Activated naive CD8-positive, alpha-beta T cell treated with anti-CD3 and anti-CD28 coated beads, Interleukin-2, amount 50 U/mL, for 24 hours (primary cell): ENCODE measurements around the gene SLC66A2.

Experiments used
- ATAC-seq: fragments of 150-1000 bp; cut with Tn5 transposase; one replicate; pipeline ENCODE4 v1.10.0; 2021
- DNase-seq: peaks from one replicate; pipeline ENCODE4 v3.0.0; 2021
- H3K27ac Mint-ChIP-seq: one replicate; pipeline ENCODE4 v1.8.0; 2021; ENCODE audit warnings: mild to moderate bottlenecking, mixed read lengths
- H3K27me3 Mint-ChIP-seq: one replicate; pipeline ENCODE4 v1.8.0; 2021; ENCODE audit warnings: mixed read lengths
- H3K36me3 Mint-ChIP-seq: one replicate; pipeline ENCODE4 v1.8.0; 2021; ENCODE audit warnings: low read depth, mixed read lengths
- H3K4me1 Mint-ChIP-seq: one replicate; pipeline ENCODE4 v1.8.0; 2021; ENCODE audit warnings: mixed read lengths
- H3K4me3 Mint-ChIP-seq: one replicate; pipeline ENCODE4 v1.8.0; 2021; ENCODE audit warnings: mild to moderate bottlenecking, moderate library complexity, mixed read lengths
- H3K9me3 Mint-ChIP-seq: one replicate; pipeline ENCODE4 v1.8.0; 2021; ENCODE audit warnings: mixed read lengths

Gene SLC66A2

DNA sequence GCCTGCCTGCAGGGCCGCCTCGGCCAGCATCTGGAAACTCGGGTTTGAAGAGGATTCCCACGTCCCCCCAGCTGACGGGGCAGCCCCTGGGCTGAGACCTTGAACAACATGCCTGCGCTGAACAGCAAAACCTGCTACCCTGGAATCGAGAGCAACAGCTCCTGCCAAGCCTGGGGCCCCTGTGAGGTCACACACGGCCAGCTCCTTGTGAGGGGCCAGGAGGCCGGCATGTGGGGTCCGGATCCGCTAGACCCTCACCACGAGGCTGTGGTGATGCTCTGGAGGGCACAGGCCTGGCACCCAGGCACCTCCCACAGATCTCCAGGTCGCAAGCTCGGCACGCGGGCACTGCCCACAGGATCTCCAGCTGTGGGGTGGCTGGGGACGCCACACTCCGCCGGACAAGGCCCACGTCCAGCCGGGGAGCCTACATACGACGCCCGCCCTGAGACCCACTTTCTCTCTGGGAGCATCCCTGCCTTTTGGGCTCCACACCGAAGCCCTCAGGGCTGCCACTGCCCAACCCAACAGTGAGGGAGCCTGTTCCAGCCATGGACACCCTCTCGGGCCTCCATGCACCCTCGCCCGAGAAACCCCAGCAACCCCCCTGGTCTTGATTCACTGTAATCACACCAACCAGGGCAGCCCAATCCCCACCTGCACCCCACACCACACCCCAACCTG is 34.1 kb downstream of the SLC66A2 start:
- H3K4me3 Mint-ChIP-seq = no peak overlapping the region
- DNase-seq (no peak), ATAC-seq (no peak)
- H3K27ac Mint-ChIP-seq = no peak overlapping the region
- peaks cover 23% of the 10 kb centered on the region for H3K36me3 Mint-ChIP-seq
- H3K4me1 Mint-ChIP-seq = peaks cover 24% of the 10 kb centered on the region
- no peaks in the 10 kb centered on the region for H3K27me3 Mint-ChIP-seq
- H3K9me3 Mint-ChIP-seq = no peaks in the 10 kb centered on the region

DNA sequence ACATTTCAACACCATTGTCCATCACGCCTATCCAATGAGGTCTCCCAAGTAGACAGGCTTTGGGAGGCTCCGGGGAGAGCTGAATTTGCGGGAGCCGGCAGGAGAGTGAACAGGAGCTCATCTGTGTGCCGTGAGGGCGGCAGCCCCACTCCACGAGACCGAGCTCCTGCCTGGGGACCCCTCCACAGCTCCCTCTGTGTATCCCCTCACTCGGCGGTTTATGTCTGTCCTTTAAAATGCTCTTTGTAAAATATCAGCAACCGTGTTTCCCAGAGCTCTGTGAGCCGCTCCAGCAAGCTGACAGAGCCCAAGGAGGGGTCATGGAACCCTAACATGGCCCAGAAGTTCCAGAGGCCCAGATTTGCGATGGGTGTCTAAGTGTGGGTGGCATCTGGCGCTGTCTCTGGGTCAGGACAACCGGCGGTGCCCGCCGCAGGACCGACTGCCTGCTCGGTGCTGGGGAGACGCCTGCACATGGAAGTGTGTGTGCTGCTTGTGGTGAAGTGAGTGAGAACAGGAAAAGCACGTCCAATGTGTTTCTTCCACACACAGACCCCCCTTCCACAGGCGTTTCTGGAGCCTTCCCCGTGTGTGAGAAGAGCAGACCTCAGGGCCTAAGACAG is 34.8 kb downstream of the SLC66A2 start:
- Mint-ChIP-seq H3K27ac (no peak overlapping the region), H3K36me3 (peaks cover 23% of the 10 kb centered on the region)

DNA sequence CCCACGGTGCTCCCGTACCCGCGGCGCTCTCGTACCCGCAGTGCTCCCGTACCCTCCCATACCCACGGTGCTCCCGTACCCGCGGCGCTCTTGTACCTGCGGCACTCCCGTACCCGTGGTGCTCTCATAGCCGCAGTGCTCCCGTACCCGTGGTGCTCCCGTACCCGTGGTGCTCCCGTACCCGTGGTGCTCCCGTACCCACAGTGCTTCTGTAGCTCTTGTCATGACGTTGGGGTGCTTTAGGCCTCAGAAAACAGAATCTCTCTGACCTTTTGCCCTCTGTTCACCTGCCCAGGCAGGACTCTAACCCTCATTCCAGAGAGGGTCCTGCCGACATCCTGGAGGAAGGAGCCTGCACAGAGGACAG is 35.3 kb downstream of the SLC66A2 start:
- no peak for ATAC-seq
- no peaks in the 10 kb centered on the region for H3K9me3 Mint-ChIP-seq
- no peaks in the 10 kb centered on the region for H3K27me3 Mint-ChIP-seq
- H3K4me3 Mint-ChIP-seq = no peak overlapping the region
- no peak overlapping the region for H3K27ac Mint-ChIP-seq
- no peak for DNase-seq
- peaks cover 23% of the 10 kb centered on the region for H3K36me3 Mint-ChIP-seq
- peaks cover 28% of the 10 kb centered on the region for H3K4me1 Mint-ChIP-seq

More for the DNA sequence above, 34.8 kb downstream of the SLC66A2 start:
- Mint-ChIP-seq H3K27me3 (no peaks in the 10 kb centered on the region), H3K4me3 (no peak overlapping the region), H3K9me3 (no peaks in the 10 kb centered on the region), H3K4me1 (peaks cover 28% of the 10 kb centered on the region)
- no peak for DNase-seq
- ATAC-seq = no peak

DNA sequence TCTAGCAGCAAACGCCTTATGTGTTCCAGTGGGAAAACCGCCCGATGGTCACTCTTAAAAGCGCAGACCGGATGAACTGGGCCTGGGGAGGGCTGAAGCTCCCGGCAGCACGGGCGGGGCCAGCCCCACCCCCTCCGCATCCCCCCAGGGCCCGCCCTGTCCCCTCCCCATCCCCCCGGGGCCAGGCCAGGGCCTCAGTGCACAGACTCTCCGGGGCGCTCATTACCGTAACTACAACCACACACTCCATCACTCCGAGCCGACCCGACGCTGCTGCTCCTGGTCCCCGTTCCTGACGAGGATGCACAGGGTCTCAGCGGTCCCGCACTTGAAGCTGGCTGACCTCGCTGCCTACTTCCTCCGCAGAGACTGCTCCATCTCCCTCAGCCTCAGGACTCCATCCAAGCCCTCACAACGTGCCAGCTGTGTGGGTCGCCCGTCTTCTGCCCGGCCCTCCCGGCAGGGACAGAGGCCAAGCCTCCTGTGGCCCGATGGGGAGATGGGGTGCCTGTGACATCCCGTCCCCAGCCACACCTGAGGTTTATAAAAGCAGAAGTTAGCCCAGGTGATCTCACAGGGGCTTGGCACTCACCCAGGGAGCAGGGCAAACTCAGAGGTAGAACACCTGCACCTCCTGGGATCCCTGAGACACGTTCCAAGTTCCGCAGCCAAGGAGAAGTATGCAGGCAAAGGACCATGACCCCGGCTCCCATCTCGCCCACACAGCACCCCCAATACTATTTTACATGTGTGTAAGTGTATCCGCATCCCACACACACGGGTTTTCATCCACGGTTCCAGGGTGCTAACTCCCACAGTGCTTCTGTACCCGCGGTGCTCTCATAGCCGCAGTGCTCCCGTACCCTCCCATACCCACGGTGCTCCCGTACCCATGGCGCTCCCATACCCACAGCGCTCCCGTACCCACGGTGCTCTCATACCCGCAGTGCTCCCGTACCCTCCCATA is 36.0 kb downstream of the SLC66A2 start:
- Mint-ChIP-seq H3K36me3 (peaks cover 23% of the 10 kb centered on the region), H3K4me1 (peaks cover 28% of the 10 kb centered on the region), H3K4me3 (no peak overlapping the region), H3K27ac (no peak overlapping the region), H3K27me3 (no peaks in the 10 kb centered on the region), H3K9me3 (no peaks in the 10 kb centered on the region)
- ATAC-seq = no peak
- DNase-seq = no peak

DNA sequence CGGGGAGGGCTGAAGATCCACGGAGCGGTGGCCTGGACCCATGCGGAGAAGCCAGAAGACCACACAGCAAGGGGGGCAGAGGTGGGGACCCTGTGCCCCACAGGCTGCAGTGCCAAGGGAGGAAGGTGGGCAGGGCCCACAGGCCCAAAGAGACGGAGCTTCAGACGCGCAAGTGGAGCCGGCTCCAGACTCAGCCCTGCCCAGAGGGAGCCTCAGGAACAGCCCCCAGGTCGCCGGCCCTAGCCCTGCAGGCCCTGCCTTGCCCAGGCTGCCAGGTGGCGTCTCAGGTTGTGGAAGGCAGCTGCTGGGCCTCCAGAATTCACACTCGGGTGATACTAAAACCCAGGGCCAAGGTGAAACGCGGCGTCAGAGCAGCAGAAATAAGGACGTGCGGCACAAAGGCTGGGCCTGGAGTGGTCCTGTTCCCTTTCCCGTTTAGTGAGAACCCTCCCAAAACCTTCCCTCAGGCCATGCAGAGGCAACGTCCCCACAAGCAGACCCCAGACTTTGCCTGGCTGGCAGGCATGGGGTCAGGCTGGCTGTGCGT is 36.8 kb downstream of the SLC66A2 start:
- Mint-ChIP-seq H3K9me3 (no peaks in the 10 kb centered on the region), H3K27ac (peak overlapping the region; percentile 70), H3K36me3 (peaks cover 24% of the 10 kb centered on the region), H3K27me3 (no peaks in the 10 kb centered on the region), H3K4me3 (no peak overlapping the region), H3K4me1 (peaks cover 30% of the 10 kb centered on the region)
- ATAC-seq = no peak
- DNase-seq = no peak

DNA sequence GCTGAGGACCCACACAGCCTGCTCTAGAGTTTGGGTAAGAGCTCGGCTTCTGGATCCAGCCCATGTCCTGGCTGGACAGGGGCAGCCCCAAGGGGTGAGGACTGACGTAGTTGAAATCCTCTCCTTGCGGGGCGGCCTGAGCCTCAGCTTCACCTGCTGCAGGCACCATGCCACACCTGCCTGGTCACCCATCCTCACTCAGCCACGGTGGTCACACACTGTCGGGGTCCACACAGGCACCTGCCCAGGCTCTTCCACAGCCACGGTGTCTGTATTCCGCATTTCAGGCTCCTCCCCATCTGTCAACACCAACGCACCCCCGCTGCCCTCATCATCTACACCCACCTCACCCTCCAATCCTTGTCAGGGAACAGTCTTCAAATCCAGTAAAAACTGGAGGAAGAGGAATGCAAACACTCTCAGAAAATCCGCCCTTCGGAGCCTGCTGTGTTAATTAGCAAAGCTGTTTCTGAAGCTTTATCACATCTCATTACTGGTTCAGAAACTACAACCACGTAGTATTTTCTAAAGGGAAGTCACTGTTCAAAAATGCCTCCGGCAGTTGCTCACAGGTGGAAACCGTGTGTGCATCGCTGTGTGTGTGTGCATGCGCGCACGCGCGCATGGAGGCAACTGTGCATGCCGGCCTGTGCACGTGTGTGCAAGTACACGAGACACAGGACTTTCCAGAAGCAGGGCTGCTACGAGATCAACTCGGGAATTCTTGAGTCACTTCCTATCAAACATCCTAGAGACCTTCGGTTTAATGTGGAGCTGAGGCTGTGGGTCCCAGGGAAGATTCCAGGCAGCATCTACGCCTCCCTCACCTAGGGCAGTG is 38.2 kb downstream of the SLC66A2 start:
- Mint-ChIP-seq H3K9me3 (no peaks in the 10 kb centered on the region), H3K36me3 (peaks cover 28% of the 10 kb centered on the region), H3K4me3 (no peak overlapping the region), H3K27ac (peak overlapping the region; percentile 6), H3K27me3 (no peaks in the 10 kb centered on the region), H3K4me1 (peaks cover 30% of the 10 kb centered on the region)
- DNase-seq = no peak
- ATAC-seq = peak; percentile 9

DNA sequence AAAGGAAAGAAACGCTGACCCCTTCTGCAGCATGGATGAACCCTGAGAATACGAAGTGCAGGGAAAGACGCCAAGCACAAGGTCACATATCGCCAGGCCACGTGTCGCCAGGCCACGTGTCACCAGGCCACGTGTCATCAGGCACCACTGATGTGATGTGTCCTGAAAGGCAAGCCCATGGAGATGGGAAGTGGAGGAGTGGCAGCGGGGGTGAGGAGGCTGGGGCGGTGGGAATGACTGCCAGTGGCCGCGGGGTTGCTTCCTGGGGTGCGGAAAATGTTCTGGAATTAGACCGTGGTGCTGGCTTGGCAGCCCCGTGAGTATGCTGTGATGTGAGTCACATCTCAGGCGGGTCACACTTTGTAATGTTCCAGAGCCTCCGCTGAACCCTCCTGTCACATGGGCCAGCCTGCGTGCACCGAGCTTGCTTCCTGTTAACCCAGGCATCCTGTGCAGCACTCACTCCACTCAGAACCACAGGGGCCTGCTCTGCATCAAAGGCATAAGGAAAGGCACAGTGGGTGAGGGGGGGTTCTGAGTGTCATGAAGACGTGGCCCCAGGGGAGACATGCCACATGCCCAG is 39.0 kb downstream of the SLC66A2 start:
- H3K27me3 Mint-ChIP-seq = no peaks in the 10 kb centered on the region
- no peak overlapping the region for H3K4me3 Mint-ChIP-seq
- peaks cover 30% of the 10 kb centered on the region for H3K36me3 Mint-ChIP-seq
- H3K9me3 Mint-ChIP-seq = no peaks in the 10 kb centered on the region
- DNase-seq = peak; percentile 47
- no peak overlapping the region for H3K27ac Mint-ChIP-seq
- H3K4me1 Mint-ChIP-seq = peaks cover 30% of the 10 kb centered on the region
- ATAC-seq = peak; percentile 85

DNA sequence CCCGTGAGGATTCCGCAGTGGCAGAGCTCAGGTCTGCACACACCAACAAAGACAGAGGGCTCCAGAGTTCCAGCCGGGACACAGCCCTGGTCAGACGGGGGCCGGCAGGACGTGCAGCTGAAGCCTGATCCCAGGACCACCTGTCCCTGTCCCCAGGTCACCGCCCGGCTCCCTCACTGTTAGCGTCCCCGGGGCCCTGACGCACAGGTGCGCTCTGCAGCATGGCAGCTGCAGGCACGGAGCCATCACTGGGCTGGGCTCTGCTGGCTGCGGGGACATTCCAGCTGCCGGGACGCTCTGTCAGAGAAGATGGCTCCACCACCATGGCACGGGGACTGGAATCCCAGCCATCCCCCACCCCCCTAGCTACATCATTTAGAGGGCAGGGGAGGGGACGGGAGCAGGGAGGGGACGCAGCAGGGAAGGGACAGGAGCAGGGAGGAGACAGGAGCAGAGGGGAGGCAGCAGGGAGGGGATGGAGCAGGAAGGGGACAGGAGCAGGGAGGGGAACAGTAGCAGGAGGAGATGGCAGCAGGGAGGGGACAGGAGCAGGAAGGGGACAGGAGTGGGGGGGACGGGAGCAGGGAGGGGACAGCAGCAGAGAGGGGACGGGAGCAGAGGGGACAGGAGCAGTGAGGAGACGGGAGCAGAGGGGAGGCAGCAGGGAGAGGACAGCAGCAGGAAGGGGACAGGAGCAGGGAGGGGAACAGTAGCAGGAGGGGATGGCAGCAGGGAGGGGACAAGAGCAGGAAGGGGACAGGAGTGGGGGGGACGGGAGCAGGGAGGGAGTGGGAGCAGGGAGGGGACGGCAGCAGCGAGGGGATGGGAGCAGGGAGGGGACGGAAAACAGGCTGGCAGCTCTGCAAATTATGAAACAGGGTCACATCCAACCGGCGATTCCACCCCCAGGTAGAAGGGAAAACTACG is 39.8 kb downstream of the SLC66A2 start:
- H3K27ac Mint-ChIP-seq = no peak overlapping the region

DNA sequence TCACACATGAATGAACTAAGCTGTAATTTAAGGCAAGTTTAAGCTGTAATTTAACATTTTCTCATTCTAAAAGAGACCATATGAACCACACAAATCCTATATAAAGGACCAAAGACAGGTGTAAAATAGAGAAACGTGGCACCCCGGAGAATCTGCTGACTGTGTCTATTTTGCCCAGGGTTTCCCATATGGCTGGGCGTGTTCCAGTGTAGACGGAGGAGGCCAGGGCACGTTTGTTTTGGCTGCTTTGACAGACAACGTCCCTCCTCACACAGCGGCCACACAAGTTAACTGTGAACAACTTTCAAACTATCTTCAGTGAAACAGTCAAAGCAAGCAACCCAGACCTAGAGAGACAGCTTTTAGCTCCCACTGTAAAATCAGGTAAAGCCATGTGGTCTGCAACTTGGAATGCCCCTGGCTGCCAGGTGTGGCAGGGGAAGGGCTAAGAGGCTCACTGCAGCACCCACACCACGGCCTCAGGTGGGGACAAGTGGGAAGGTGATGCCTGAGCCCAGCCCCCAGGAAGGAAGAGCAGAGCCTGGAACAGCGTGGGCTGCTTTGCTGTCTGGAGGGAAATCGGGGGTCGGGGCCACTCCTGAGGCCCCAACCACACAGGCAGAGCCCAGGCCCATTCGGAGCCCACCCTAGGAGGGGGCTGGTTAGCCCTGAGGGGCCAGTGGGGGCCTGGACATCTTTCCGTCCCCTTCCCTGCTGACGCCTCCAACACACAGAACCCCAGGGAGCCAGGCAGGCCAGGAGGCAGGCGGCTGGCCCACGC is 40.7 kb downstream of the SLC66A2 start:
- no peaks in the 10 kb centered on the region for H3K27me3 Mint-ChIP-seq
- DNase-seq (no peak), ATAC-seq (no peak)
- H3K27ac Mint-ChIP-seq = peak overlapping the region; percentile 22
- H3K4me3 Mint-ChIP-seq = no peak overlapping the region
- H3K36me3 Mint-ChIP-seq = peaks cover 21% of the 10 kb centered on the region
- peaks cover 34% of the 10 kb centered on the region for H3K4me1 Mint-ChIP-seq
- H3K9me3 Mint-ChIP-seq = no peaks in the 10 kb centered on the region

More for the DNA sequence above, 39.8 kb downstream of the SLC66A2 start:
- no peaks in the 10 kb centered on the region for H3K27me3 Mint-ChIP-seq
- ATAC-seq (no peak), DNase-seq (no peak)
- peaks cover 30% of the 10 kb centered on the region for H3K4me1 Mint-ChIP-seq
- no peak overlapping the region for H3K4me3 Mint-ChIP-seq
- H3K36me3 Mint-ChIP-seq = peaks cover 28% of the 10 kb centered on the region
- no peaks in the 10 kb centered on the region for H3K9me3 Mint-ChIP-seq

DNA sequence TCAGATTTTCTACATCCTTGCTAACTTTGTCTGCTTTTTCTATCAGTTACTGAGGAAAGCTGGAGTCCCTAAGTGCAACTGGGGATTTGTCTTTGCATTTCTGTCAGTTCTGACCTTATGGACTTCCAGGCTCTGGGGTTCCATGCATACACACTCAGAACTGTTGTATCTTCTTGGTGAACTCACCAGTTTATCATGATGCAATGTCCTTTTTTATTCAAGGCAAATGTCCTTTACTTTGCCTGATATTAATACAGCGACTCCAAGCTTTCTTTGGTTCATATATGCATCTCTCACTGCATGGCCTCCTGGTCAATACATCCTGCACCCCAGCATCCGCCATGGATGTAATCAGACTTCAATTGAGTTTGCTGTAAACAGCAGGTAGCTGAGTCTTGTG is 44.7 kb downstream of the SLC66A2 start:
- ATAC-seq (no peak), DNase-seq (no peak)
- Mint-ChIP-seq H3K27me3 (no peaks in the 10 kb centered on the region), H3K9me3 (no peaks in the 10 kb centered on the region), H3K36me3 (peaks cover 15% of the 10 kb centered on the region), H3K4me3 (no peak overlapping the region), H3K4me1 (peaks cover 10% of the 10 kb centered on the region), H3K27ac (no peak overlapping the region)

DNA sequence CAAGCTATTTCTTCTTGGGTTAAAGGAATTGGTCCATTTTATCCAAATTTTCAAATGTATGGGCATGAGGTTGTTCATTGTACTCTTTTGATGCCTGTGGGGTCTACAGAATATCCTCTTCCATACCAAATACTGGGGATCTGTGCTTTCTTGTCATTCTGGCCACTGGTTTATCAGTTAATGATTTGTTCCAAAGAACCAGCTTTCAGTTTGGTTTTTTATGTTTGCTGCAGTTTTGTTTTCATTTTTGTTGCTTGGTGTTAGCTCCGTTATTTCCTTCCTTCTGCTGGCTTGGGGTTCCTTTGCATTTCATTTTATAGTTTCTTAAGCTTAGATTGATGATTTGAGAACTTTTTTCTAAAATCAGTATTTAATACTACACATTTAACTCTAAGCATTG is 45.5 kb downstream of the SLC66A2 start:
- DNase-seq = no peak
- Mint-ChIP-seq H3K36me3 (peaks cover 18% of the 10 kb centered on the region), H3K27ac (peak overlapping the region; percentile 50), H3K27me3 (no peaks in the 10 kb centered on the region), H3K9me3 (no peaks in the 10 kb centered on the region), H3K4me3 (no peak overlapping the region), H3K4me1 (peaks cover 10% of the 10 kb centered on the region)
- ATAC-seq = no peak

DNA sequence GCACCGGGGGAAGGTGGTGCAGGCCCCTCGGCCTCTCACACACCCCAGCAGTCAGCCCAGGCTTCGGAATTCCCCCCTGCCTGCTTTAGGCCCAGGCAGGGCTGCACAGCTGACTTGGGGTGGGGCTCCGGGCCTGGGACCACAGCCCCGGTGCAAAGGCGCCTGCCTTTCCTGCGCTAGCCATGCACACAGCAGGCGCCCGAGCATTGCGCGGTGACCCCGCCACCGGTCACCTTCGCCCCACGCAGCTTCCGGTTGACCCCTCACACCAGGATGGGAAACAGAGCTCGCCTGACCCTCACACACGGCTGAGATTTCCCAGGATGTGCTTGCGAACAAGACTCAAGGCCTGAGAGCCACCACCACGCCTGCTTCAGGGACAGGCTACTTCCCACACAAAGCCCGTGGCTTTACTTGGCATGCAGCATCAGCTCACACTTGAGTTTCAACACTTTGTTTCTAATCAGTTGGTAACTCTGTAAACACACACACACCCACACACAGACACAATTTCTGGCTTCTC is 46.0 kb downstream of the SLC66A2 start:
- Mint-ChIP-seq H3K4me1 (peaks cover 9% of the 10 kb centered on the region), H3K9me3 (no peaks in the 10 kb centered on the region), H3K27ac (no peak overlapping the region), H3K27me3 (no peaks in the 10 kb centered on the region), H3K4me3 (no peak overlapping the region), H3K36me3 (peaks cover 18% of the 10 kb centered on the region)
- peak; percentile 21 for ATAC-seq
- DNase-seq = no peak
